ENCODE data around the gene SPTLC1. TPM values are rescaled to one million over a fixed set of nuclear protein-coding genes. Genes with fewer than 3 reads are reported as not detected.
"Not testable (repeated sequence)": the region's sequence is repeated elsewhere in the genome, so short reads cannot be mapped to it uniquely, and the experiment has no call there.

SPTLC1 gene
- total and polyA plus RNA-seq, 4 donors, result 22.7 to 52.2 (median 43.9) TPM

DNA sequence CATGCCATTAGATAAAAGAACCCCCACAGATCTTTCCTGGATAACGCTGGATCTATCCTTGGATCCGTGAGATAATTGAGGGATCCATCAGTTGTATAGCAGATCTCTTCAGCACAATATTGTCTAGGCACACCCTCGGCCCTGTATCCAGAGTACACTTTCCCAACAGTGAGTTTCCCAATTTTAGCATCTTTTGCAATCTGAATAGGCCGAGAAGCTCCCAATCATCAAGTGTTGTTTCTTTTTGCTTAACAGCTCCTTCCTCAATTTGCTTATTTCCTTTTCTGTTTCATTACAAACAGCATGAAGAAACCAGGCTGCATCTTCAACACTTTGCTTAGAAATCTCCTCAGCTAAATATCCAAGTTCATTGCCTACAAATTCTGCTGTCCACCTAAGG, 4.4 kb upstream of the SPTLC1 start:
- ATAC-seq (ENCODE audit: low FRiP score), result no peak
- no peaks in the 10 kb centered on the region for H3K27me3 ChIP-seq (ENCODE audit: control insufficient read depth in 1 of 2, insufficient read depth in 2 of 2, low read length in 1 of 2)
- no peaks in the 10 kb centered on the region for H3K4me1 ChIP-seq (ENCODE audit: control insufficient read depth in 1 of 2, insufficient read depth in 2 of 2, low read length in 2 of 2)
- no peaks in the 10 kb centered on the region for H3K36me3 ChIP-seq (ENCODE audit: control insufficient read depth in 1 of 2, insufficient read depth in 2 of 2, low read length in 1 of 2)
- no peaks in the 10 kb centered on the region for H3K9me3 ChIP-seq (ENCODE audit: control insufficient read depth, low read length)
- WGBS, 2 donors, result 69 to 81% methylated on average over 4 of the region's 4 CpGs
- intact Hi-C loops (cut with DNase I), result no loop called here
- no peak overlapping the region for H3K4me3 ChIP-seq (ENCODE audit: low read length in 2 of 2)
- H3K27ac ChIP-seq (ENCODE audit: low read depth in 1 of 2, low read length in 2 of 2), result no peak overlapping the region
- DNase-seq, result no peak

GRCh38 chr9:92108122-92108521, 7.1 kb downstream of the SPTLC1 start:
- Histone ChIP-seq H3K4me3 (ENCODE audit: low read length in 2 of 2) (no peak overlapping the region), H3K9me3 (ENCODE audit: control insufficient read depth, low read length) (peaks cover 2% of the 10 kb centered on the region), H3K36me3 (ENCODE audit: control insufficient read depth in 1 of 2, insufficient read depth in 2 of 2, low read length in 1 of 2) (peaks cover 0 to 4% of the 10 kb centered on the region in 2 donors), H3K27me3 (ENCODE audit: control insufficient read depth in 1 of 2, insufficient read depth in 2 of 2, low read length in 1 of 2) (no peaks in the 10 kb centered on the region), H3K27ac (ENCODE audit: low read depth in 1 of 2, low read length in 2 of 2) (no peak overlapping the region), H3K4me1 (ENCODE audit: control insufficient read depth in 1 of 2, insufficient read depth in 2 of 2, low read length in 2 of 2) (no peaks in the 10 kb centered on the region)
- WGBS, 2 donors, result 91 to 94% methylated on average over 4 of the region's 4 CpGs
- DNase-seq (no peak), ATAC-seq (ENCODE audit: low FRiP score) (no peak)
- intact Hi-C loops (cut with DNase I), result no loop called here

GRCh38 chr9:92105446-92106225, 9.6 kb downstream of the SPTLC1 start:
- WGBS, 2 donors, result 95% methylated on average over 31 to 36 of the region's 36 CpGs
- H3K36me3 ChIP-seq (ENCODE audit: control insufficient read depth in 1 of 2, insufficient read depth in 2 of 2, low read length in 1 of 2); ATAC-seq (ENCODE audit: low FRiP score); H3K9me3 ChIP-seq (ENCODE audit: control insufficient read depth, low read length); H3K4me3 ChIP-seq (ENCODE audit: low read length in 2 of 2); intact Hi-C loops (cut with DNase I); H3K4me1 ChIP-seq (ENCODE audit: control insufficient read depth in 1 of 2, insufficient read depth in 2 of 2, low read length in 2 of 2); H3K27ac ChIP-seq (ENCODE audit: low read depth in 1 of 2, low read length in 2 of 2); DNase-seq; H3K27me3 ChIP-seq (ENCODE audit: control insufficient read depth in 1 of 2, insufficient read depth in 2 of 2, low read length in 1 of 2): not testable (repeated sequence)

DNA sequence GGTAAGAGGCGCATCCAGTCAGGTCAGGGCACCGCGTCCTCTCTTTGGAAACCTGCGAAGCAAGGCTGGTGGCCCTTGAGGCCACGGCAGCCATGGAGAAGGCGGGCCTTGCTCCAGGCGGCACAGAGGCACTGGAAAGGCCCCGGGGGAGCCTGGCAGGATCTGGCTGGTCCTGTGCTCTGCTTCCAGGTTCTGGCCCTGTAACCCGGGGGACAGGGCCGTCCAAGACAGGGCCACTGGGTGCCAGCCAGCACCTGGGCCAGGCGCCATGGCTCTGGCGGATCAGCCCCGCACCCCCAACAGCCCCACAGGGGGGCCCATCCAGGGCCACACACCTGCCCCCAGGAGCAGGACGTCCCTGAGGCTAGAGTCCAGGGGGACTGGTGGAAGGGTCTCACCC, 11.6 kb downstream of the SPTLC1 start:
- intact Hi-C loops (cut with DNase I); H3K4me1 ChIP-seq (ENCODE audit: control insufficient read depth in 1 of 2, insufficient read depth in 2 of 2, low read length in 2 of 2); H3K36me3 ChIP-seq (ENCODE audit: control insufficient read depth in 1 of 2, insufficient read depth in 2 of 2, low read length in 1 of 2); DNase-seq; H3K27ac ChIP-seq (ENCODE audit: low read depth in 1 of 2, low read length in 2 of 2); H3K4me3 ChIP-seq (ENCODE audit: low read length in 2 of 2); H3K27me3 ChIP-seq (ENCODE audit: control insufficient read depth in 1 of 2, insufficient read depth in 2 of 2, low read length in 1 of 2); ATAC-seq (ENCODE audit: low FRiP score); H3K9me3 ChIP-seq (ENCODE audit: control insufficient read depth, low read length): not testable (repeated sequence)
- WGBS, 2 donors, result 96 to 98% methylated on average over 14 of the region's 14 CpGs

- ATAC-seq (ENCODE audit: low FRiP score) (no peak), DNase-seq (no peak)
- Histone ChIP-seq H3K36me3 (ENCODE audit: control insufficient read depth in 1 of 2, insufficient read depth in 2 of 2, low read length in 1 of 2) (peaks cover 0 to 3% of the 10 kb centered on the region in 2 donors), H3K27ac (ENCODE audit: low read depth in 1 of 2, low read length in 2 of 2) (no peak overlapping the region), H3K27me3 (ENCODE audit: control insufficient read depth in 1 of 2, insufficient read depth in 2 of 2, low read length in 1 of 2) (no peaks in the 10 kb centered on the region), H3K4me3 (ENCODE audit: low read length in 2 of 2) (no peak overlapping the region), H3K4me1 (ENCODE audit: control insufficient read depth in 1 of 2, insufficient read depth in 2 of 2, low read length in 2 of 2) (no peaks in the 10 kb centered on the region), H3K9me3 (ENCODE audit: control insufficient read depth, low read length) (peaks cover 2% of the 10 kb centered on the region)
- 91 to 92% methylated on average over 5 of the region's 5 CpGs for WGBS, 2 donors
- intact Hi-C loops (cut with DNase I), result no loop called here
Observed at GRCh38 chr9:92100237-92100911, 14.8 kb downstream of the SPTLC1 start.

DNA sequence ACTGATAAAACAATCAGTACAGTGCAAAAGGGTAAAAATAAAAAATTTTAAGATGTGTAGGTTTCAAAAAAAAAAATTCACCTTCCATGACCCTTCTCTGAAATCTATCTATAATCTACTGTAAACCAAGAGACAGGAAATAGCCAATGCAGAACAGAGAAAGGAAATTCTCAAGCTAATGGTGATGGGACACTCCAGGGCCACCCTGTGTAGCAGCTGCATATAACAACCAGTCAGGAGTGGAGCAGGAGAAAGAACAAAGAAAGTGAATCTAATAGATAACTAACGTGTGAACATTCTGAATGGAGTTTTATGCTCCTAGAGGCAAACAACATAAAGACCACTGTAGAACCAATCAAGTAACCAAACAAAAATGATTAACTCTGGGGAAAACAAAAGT, 16.6 kb downstream of the SPTLC1 start:
- H3K36me3 ChIP-seq (ENCODE audit: control insufficient read depth in 1 of 2, insufficient read depth in 2 of 2, low read length in 1 of 2), result peaks cover 0 to 3% of the 10 kb centered on the region in 2 donors
- H3K4me3 ChIP-seq (ENCODE audit: low read length in 2 of 2), result no peak overlapping the region
- intact Hi-C loops (cut with DNase I), result no loop called here
- H3K9me3 ChIP-seq (ENCODE audit: control insufficient read depth, low read length), result peaks cover 2% of the 10 kb centered on the region
- 57 to 77% methylated on average over 1 of the region's 1 CpG for WGBS, 2 donors
- no peak for ATAC-seq (ENCODE audit: low FRiP score)
- no peak for DNase-seq
- no peaks in the 10 kb centered on the region for H3K4me1 ChIP-seq (ENCODE audit: control insufficient read depth in 1 of 2, insufficient read depth in 2 of 2, low read length in 2 of 2)
- no peaks in the 10 kb centered on the region for H3K27me3 ChIP-seq (ENCODE audit: control insufficient read depth in 1 of 2, insufficient read depth in 2 of 2, low read length in 1 of 2)
- H3K27ac ChIP-seq (ENCODE audit: low read depth in 1 of 2, low read length in 2 of 2), result no peak overlapping the region

- Histone ChIP-seq H3K27me3 (ENCODE audit: control insufficient read depth in 1 of 2, insufficient read depth in 2 of 2, low read length in 1 of 2) (no peaks in the 10 kb centered on the region), H3K4me3 (ENCODE audit: low read length in 2 of 2) (no peak overlapping the region), H3K27ac (ENCODE audit: low read depth in 1 of 2, low read length in 2 of 2) (no peak overlapping the region), H3K9me3 (ENCODE audit: control insufficient read depth, low read length) (no peaks in the 10 kb centered on the region), H3K4me1 (ENCODE audit: control insufficient read depth in 1 of 2, insufficient read depth in 2 of 2, low read length in 2 of 2) (no peaks in the 10 kb centered on the region), H3K36me3 (ENCODE audit: control insufficient read depth in 1 of 2, insufficient read depth in 2 of 2, low read length in 1 of 2) (no peaks in the 10 kb centered on the region)
- no peak for ATAC-seq (ENCODE audit: low FRiP score)
- peak; percentile 82 to 89 for DNase-seq
- 30 to 47% methylated on average over 26 of the region's 26 CpGs for WGBS, 2 donors
- intact Hi-C loops (cut with DNase I), result no loop called here
Observed at GRCh38 chr9:92097997-92098482, 17.2 kb downstream of the SPTLC1 start.

- Histone ChIP-seq H3K27me3 (ENCODE audit: control insufficient read depth in 1 of 2, insufficient read depth in 2 of 2, low read length in 1 of 2) (no peaks in the 10 kb centered on the region), H3K27ac (ENCODE audit: low read depth in 1 of 2, low read length in 2 of 2) (no peak overlapping the region), H3K36me3 (ENCODE audit: control insufficient read depth in 1 of 2, insufficient read depth in 2 of 2, low read length in 1 of 2) (peaks cover 0 to 2% of the 10 kb centered on the region in 2 donors), H3K9me3 (ENCODE audit: control insufficient read depth, low read length) (no peaks in the 10 kb centered on the region), H3K4me3 (ENCODE audit: low read length in 2 of 2) (no peak overlapping the region), H3K4me1 (ENCODE audit: control insufficient read depth in 1 of 2, insufficient read depth in 2 of 2, low read length in 2 of 2) (no peaks in the 10 kb centered on the region)
- no peak for DNase-seq
- 96% methylated on average over 1 of the region's 1 CpG for WGBS, 2 donors
- intact Hi-C loops (cut with DNase I), result no loop called here
- ATAC-seq (ENCODE audit: low FRiP score), result no peak
Observed at GRCh38 chr9:92095236-92095635, 20.0 kb downstream of the SPTLC1 start.

GRCh38 chr9:92094655-92095054, 20.6 kb downstream of the SPTLC1 start:
- 90 to 91% methylated on average over 4 of the region's 4 CpGs for WGBS, 2 donors
- intact Hi-C loops (cut with DNase I), result no loop called here
- no peak for DNase-seq
- no peak for ATAC-seq (ENCODE audit: low FRiP score)
- H3K9me3 ChIP-seq (ENCODE audit: control insufficient read depth, low read length), result no peaks in the 10 kb centered on the region
- no peaks in the 10 kb centered on the region for H3K4me1 ChIP-seq (ENCODE audit: control insufficient read depth in 1 of 2, insufficient read depth in 2 of 2, low read length in 2 of 2)
- H3K36me3 ChIP-seq (ENCODE audit: control insufficient read depth in 1 of 2, insufficient read depth in 2 of 2, low read length in 1 of 2), result peaks cover 0 to 2% of the 10 kb centered on the region in 2 donors
- H3K27ac ChIP-seq (ENCODE audit: low read depth in 1 of 2, low read length in 2 of 2), result no peak overlapping the region
- H3K4me3 ChIP-seq (ENCODE audit: low read length in 2 of 2), result no peak overlapping the region
- H3K27me3 ChIP-seq (ENCODE audit: control insufficient read depth in 1 of 2, insufficient read depth in 2 of 2, low read length in 1 of 2), result no peaks in the 10 kb centered on the region

Data from aorta (tissue), 5 donors.